Esophagus muscularis mucosa (tissue), 4 donors: ENCODE measurements around the gene TCEAL5.

Experiments
- EP300 ChIP-seq: sonication (generic); formaldehyde crosslinking; IDR thresholded peaks from one replicate; pipeline ENCODE4 v1.6.1; 2017; ENCODE audit warnings: antibody characterized with exemption
- POLR2A ChIP-seq: fragments of 450-650 bp; IDR thresholded peaks from one replicate; pipeline ENCODE4 v1.6.1; 2017; ENCODE audit warnings: antibody characterized with exemption, moderate library complexity, mild to moderate bottlenecking, low read depth
- POLR2AphosphoS5 ChIP-seq, 2 donors: sonication (generic); formaldehyde crosslinking; IDR thresholded peaks; one replicate each; pipeline ENCODE4 v1.6.1; 2017; ENCODE audit warnings: antibody characterized with exemption in 2 of 2
- TF ChIP-seq, protein P1 (sequence below), 3 experiments: fragments of 200-600 bp in 2 of 3; fragments of 450-650 bp in 1 of 3; sonication (generic) in 2 of 3; IDR thresholded peaks; one replicate each; pipeline ENCODE4 v1.5.1; 2017 to 2019; ENCODE audit warnings: antibody characterized with exemption in 3 of 3, mild to moderate bottlenecking in 2 of 3, moderate library complexity in 1 of 3

DNA sequence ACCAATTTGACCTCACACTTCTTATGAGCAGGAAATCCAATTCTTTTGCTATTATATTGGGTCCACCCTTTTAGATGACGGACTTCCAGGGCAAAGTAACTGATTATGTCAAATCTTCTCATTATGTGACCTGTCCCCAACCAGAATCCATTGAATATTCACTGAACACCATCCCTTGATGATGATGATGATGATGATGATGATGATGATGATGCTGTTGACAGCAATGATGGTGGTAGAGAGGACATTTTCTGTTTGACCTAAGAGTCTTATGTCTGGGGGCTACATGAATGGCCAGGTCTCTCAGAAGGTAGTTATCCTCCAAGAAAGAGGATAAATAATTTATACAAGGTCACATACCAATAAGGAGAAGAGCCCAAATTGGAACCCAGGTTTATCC lies 26.7 kb downstream of the TCEAL5 start:
- TF ChIP-seq, protein P1, sequence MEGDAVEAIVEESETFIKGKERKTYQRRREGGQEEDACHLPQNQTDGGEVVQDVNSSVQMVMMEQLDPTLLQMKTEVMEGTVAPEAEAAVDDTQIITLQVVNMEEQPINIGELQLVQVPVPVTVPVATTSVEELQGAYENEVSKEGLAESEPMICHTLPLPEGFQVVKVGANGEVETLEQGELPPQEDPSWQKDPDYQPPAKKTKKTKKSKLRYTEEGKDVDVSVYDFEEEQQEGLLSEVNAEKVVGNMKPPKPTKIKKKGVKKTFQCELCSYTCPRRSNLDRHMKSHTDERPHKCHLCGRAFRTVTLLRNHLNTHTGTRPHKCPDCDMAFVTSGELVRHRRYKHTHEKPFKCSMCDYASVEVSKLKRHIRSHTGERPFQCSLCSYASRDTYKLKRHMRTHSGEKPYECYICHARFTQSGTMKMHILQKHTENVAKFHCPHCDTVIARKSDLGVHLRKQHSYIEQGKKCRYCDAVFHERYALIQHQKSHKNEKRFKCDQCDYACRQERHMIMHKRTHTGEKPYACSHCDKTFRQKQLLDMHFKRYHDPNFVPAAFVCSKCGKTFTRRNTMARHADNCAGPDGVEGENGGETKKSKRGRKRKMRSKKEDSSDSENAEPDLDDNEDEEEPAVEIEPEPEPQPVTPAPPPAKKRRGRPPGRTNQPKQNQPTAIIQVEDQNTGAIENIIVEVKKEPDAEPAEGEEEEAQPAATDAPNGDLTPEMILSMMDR (IDR thresholded peaks at IDR 0.05): no peak
- no peak for TF ChIP-seq POLR2A
- TF ChIP-seq EP300: no peak
- TF ChIP-seq POLR2AphosphoS5 (IDR thresholded peaks at IDR 0.05): no peak
